SK-N-SH (cell line): ENCODE results near the gene ZNF441.

Experiments
- CTCF ChIP-seq: fragments of 200-600 bp; sonication (generic); IDR thresholded peaks from 2 replicates; pipeline ENCODE4 v1.6.1; 2017; ENCODE audit warnings: antibody characterized with exemption, mild to moderate bottlenecking, moderate library complexity
- EP300 ChIP-seq, 2 experiments: IDR thresholded peaks; 2 replicates each; pipeline versions ENCODE4 v1.4.0 to v1.6.1; 2012; ENCODE audit warnings: borderline replicate concordance in 1 of 2, low read depth in 1 of 2, low read length in 1 of 2
- GATA2 ChIP-seq: sonication (generic); formaldehyde crosslinking; IDR thresholded peaks from 2 replicates; pipeline ENCODE4 v1.5.0; 2020; ENCODE audit warnings: mild to moderate bottlenecking, missing genetic modification reagents
- JUND ChIP-seq: IDR thresholded peaks from 2 replicates; pipeline ENCODE4 v1.4.0; 2012
- NFIC ChIP-seq: IDR thresholded peaks from 2 replicates; pipeline ENCODE4 v1.4.0; 2012; ENCODE audit warnings: borderline replicate concordance
- NRF1 ChIP-seq: IDR thresholded peaks from 2 replicates; pipeline ENCODE4 v1.6.1; 2012; ENCODE audit warnings: low read depth, mild to moderate bottlenecking, low read length
- POLR2AphosphoS5 ChIP-seq: IDR thresholded peaks from 2 replicates; pipeline ENCODE4 v1.6.1; 2012; ENCODE audit warnings: low read depth, low read length
- SMC3 ChIP-seq: IDR thresholded peaks from 2 replicates; pipeline ENCODE4 v1.6.1; 2012; ENCODE audit warnings: low read depth, low read length, improper control_type of control experiment
- TAF1 ChIP-seq: IDR thresholded peaks from 2 replicates; pipeline ENCODE4 v1.6.1; 2012; ENCODE audit warnings: low read depth, mild to moderate bottlenecking, low read length, moderate library complexity, borderline replicate concordance
- TCF12 ChIP-seq: IDR thresholded peaks from 2 replicates; pipeline ENCODE4 v1.4.0; 2012

DNA sequence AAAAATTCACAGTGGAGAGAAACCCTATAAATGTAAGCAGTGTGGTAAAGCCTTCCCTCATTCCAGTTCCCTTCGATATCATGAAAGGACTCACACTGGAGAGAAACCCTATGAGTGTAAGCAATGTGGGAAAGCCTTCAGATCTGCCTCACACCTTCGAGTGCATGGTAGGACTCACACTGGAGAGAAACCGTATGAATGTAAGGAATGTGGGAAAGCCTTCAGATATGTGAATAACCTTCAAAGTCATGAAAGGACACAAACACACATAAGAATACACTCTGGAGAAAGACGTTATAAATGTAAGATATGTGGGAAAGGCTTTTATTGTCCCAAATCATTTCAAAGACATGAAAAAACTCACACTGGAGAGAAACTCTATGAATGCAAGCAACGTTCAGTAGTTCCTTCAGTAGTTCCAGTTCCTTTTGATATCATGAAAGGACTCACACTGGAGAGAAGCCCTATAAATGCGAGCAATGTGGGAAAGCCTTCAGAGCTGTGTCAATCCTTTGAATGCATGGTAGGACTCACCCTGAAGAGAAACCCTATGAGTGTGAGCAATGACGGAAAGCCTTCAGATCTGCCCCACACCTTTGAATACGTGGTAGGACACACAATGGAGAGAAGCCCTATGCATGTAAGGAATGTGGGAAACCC lies 65.6 kb downstream of the ZNF441 start:
- TF ChIP-seq EP300 (IDR thresholded peaks at IDR 0.05; ENCODE audit: borderline replicate concordance in 1 of 2, low read depth in 1 of 2, low read length in 1 of 2) (no peak), TAF1 (no peak), POLR2AphosphoS5 (no peak), GATA2 (CRISPR knock-in tag) (no peak), SMC3 (no peak), CTCF (no peak), TCF12 (no peak), NFIC (no peak), JUND (no peak), NRF1 (no peak)
